ENCODE data around the gene STXBP2. TPM values are rescaled to one million over a fixed set of nuclear protein-coding genes. Genes with fewer than 3 reads are reported as not detected.

Gene STXBP2
- polyA plus RNA-seq, 1 experiment = 5.0 TPM

GRCh38 chr19:7674010-7675005 is 37.4 kb downstream of the STXBP2 start:
- Histone ChIP-seq H3K9me3 (ENCODE audit: control insufficient read depth, insufficient read depth, low read length) (peaks cover 6% of the 10 kb centered on the region), H3K4me3 (ENCODE audit: low read depth, low read length) (no peak overlapping the region), H3K27me3 (ENCODE audit: control insufficient read depth, insufficient read depth, low read length) (peaks cover 14% of the 10 kb centered on the region), H3K27ac (ENCODE audit: low read depth, low read length) (no peak overlapping the region)
- TF ChIP-seq CTCF (IDR thresholded peaks at IDR 0.05; ENCODE audit: low read depth, low read length) = no peak
- ChIA-PET POLR2A (no interaction called here), CTCF (interaction anchor here (4.8 kb wide), 1 partner anchor 22 kb away, joined by 16 read pairs; no protein-coding TSS in a partner anchor)
- DNase-seq (ENCODE audit: low read depth, low spot score) = no peak

GRCh38 chr19:7676376-7676775 is 39.5 kb downstream of the STXBP2 start:
- CTCF ChIA-PET = interaction anchor here (1.7 to 4.8 kb wide), 2 partner anchors 24 to 108 kb away, joined by 4 to 16 read pairs; no protein-coding TSS in a partner anchor
- Histone ChIP-seq H3K27me3 (ENCODE audit: control insufficient read depth, insufficient read depth, low read length) (peaks cover 5% of the 10 kb centered on the region), H3K27ac (ENCODE audit: low read depth, low read length) (no peak overlapping the region), H3K9me3 (ENCODE audit: control insufficient read depth, insufficient read depth, low read length) (peaks cover 6% of the 10 kb centered on the region), H3K4me3 (ENCODE audit: low read depth, low read length) (no peak overlapping the region)
- TF ChIP-seq CTCF (IDR thresholded peaks at IDR 0.05; ENCODE audit: low read depth, low read length) = no peak
- no peak for DNase-seq (ENCODE audit: low read depth, low spot score)
- POLR2A ChIA-PET = interaction anchor here (0.5 kb wide), 1 partner anchor 181 kb away, joined by 3 read pairs; no protein-coding TSS in a partner anchor

- no peak within 1 kb of the TSS for H3K27ac ChIP-seq (ENCODE audit: low read depth, low read length)
- ChIA-PET CTCF (interaction anchor here (2.2 to 4.8 kb wide), 2 partner anchors 24 to 108 kb away, joined by 16 to 18 read pairs; no protein-coding TSS in a partner anchor), POLR2A (interaction anchor here (0.5 kb wide), 2 partner anchors 47 to 181 kb away, joined by 3 to 7 read pairs; partner anchors contain the start of genes PET100 and XAB2)
- no peak within 1 kb of the TSS for H3K4me3 ChIP-seq (ENCODE audit: low read depth, low read length)
- peaks cover 4% of the 10 kb centered on the region for H3K27me3 ChIP-seq (ENCODE audit: control insufficient read depth, insufficient read depth, low read length)
- no peak for DNase-seq (ENCODE audit: low read depth, low spot score)
- no peak for TF ChIP-seq CTCF (IDR thresholded peaks at IDR 0.05; ENCODE audit: low read depth, low read length)
- peaks cover 6% of the 10 kb centered on the region for H3K9me3 ChIP-seq (ENCODE audit: control insufficient read depth, insufficient read depth, low read length)
Observed at GRCh38 chr19:7676854-7677253, 39.9 kb downstream of the STXBP2 start, which contains the start of gene MCEMP1. TSS of gene MCEMP1 (plus strand) at chr19:7677090. CDS start at chr19:7677121, 31 bp downstream.

- DNase-seq (ENCODE audit: low read depth, low spot score) = no peak
- Histone ChIP-seq H3K27me3 (ENCODE audit: control insufficient read depth, insufficient read depth, low read length) (peaks cover 3% of the 10 kb centered on the region), H3K4me3 (ENCODE audit: low read depth, low read length) (no peak overlapping the region), H3K27ac (ENCODE audit: low read depth, low read length) (no peak overlapping the region), H3K9me3 (ENCODE audit: control insufficient read depth, insufficient read depth, low read length) (peaks cover 6% of the 10 kb centered on the region)
- TF ChIP-seq CTCF (IDR thresholded peaks at IDR 0.05; ENCODE audit: low read depth, low read length) = no peak
- ChIA-PET POLR2A (no interaction called here), CTCF (interaction anchor here (0.5 to 4.8 kb wide), 4 partner anchors 25 to 323 kb away, joined by 5 to 18 read pairs (median 10); no protein-coding TSS in a partner anchor)
Observed at GRCh38 chr19:7677669-7678311, 40.9 kb downstream of the STXBP2 start.
